Stimulated activated CD8-positive, alpha-beta memory T cell treated with anti-CD3 and anti-CD28 coated beads, Interleukin-12 subunit alpha, Interleukin-12 subunit beta, amount 100 ng/mL, for 24 hours (primary cell): ENCODE results near the gene ANOS1.
A peak's percentile ranks its signal among the peaks of the same experiment; 100 is the strongest.
"Not testable (repeated sequence)": the region's sequence is repeated elsewhere in the genome, so short reads cannot be mapped to it uniquely, and the experiment has no call there.

Experiments
- DNase-seq: peaks from one replicate; pipeline ENCODE4 v3.0.0-alpha.2; 2020; ENCODE audit errors: extremely low read depth

Gene ANOS1, protein sequence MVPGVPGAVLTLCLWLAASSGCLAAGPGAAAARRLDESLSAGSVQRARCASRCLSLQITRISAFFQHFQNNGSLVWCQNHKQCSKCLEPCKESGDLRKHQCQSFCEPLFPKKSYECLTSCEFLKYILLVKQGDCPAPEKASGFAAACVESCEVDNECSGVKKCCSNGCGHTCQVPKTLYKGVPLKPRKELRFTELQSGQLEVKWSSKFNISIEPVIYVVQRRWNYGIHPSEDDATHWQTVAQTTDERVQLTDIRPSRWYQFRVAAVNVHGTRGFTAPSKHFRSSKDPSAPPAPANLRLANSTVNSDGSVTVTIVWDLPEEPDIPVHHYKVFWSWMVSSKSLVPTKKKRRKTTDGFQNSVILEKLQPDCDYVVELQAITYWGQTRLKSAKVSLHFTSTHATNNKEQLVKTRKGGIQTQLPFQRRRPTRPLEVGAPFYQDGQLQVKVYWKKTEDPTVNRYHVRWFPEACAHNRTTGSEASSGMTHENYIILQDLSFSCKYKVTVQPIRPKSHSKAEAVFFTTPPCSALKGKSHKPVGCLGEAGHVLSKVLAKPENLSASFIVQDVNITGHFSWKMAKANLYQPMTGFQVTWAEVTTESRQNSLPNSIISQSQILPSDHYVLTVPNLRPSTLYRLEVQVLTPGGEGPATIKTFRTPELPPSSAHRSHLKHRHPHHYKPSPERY

DNA sequence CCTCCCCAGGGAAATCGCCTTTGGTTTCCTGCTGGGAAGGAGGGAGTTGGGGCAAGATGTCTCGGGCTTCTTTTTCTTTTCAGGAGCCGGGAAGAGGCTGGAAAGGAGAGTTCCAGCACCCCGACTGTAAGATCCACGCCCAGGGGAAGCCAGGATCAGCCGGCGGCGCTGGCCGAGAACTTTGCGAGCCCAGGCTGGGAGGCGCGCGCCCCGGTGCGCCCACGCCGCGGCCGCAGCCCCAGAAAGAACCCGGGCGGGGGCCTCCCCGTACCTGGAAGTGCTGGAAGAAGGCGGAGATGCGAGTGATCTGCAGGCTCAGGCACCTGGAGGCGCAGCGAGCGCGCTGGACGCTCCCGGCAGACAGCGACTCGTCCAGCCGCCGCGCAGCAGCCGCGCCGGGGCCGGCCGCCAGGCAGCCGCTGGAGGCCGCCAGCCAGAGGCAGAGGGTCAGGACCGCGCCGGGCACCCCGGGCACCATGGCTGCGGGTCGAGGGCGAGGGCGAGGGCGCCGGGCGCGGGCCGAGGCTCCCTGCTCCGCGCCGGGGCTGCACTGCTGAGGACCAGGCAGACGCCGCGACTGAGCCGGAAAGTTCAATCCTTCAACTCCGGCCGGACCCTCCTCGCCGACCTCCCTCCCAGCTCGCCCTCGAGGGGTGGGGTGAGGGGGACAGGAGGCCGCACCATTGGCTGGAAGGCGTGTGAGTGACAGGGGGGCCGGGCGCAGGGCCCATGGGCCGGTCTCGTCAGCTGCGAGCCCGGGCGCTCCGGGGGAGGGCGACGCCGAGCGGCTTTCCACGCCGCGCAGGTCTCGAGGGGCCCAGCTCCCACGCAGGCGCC, at the start of gene ANOS1:
Gene ANOS1, minus strand, starts transcription at position 579 of the 837 bp plus-strand sequence. Its CDS starts 101 bp downstream, at position 478.
- no peak for DNase-seq

DNA sequence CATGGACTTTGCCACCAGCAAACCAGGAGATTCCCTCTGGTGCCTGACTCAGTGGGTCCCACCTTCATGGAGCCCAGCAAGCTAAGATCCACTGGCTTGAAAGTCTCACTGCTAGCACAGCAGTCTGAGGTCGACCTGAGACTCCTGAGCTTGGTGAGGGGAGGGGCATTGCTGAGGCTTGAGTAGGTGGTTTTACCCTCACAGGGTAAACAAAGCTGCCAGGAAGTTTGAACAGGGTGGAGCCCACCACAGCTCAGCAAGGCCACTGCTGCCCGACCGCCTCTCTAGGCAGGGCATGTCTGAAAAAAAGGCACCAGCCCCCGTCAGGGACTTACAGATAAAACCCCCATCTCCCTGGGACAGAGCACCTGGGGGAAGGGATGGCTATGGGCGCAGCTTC, 41.2 kb upstream of the ANOS1 start:
- DNase-seq: no peak

DNA sequence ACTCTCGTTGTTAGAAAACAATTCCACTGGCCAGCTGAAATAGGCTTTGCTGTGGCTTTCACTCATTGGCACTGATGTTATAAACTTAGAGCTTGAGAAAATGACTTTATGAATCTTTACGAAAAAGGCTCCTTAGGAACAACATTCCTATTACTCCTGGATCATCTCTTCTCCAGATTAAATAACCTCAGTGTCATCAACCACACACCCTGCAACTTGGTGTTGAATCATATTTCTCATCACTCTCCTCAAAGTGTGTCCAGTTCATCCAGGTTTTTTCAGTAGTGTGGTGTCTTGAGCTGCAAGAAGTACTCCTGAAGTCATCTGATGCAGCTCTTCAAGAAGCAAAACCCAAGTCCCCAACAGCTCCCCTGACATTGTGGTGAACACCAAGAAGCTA, 28.1 kb upstream of the ANOS1 start:
- no peak for DNase-seq

DNA sequence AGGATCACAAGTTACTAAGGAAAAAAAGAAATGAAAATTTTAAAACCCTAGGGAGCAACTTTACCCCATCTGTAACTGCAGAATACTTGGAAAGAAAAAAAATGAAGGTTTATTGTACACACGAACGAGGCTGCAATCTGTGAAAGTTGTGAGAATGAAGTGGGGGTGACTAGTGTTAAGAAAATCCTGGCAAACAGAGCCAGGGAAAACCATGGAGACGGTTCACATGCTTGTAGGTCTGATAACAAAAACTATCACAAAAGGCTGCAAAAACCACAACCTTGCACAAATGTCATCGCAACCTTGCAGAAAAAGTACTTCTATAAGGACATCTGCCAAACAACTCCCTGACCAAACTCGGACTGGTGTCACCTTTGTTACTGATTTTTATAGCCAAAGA, 26.8 kb upstream of the ANOS1 start:
- DNase-seq: not testable (repeated sequence)

DNA sequence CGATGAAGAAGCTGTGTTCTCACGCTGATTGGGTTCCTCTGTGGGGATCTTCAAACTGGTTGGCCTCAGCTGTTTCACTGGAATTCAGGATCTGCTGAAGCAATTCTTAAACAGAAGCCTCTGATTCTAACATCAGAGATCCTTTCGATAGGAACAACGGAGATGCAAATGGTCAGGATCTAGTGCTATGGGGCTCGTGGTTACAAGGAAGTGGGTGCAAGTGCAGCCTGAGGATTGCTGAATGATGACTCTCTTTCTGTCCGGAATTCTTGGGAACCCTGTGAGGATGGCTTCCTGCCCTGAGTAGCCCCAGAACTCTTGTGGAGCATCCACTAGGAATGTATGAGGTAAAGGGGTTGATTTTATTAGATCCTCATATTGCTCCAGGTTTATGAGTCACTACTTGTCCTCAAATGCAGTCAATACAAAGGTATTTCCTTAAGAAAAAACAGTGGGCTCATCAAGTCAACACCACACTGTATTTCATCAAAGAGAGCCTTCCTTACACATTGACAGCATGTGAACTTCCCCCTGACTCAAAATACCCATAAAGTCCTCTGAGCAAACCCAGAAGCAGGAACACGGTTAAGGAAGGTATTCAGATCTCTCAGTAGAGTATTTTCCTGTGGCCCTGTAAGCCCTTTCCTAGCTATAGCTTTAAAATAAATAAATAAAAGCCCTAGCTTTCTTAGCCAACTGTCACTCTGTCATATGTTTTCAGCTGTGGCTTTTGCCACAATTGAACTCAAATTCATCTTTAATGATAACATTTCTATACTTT, 25.9 kb upstream of the ANOS1 start:
- not testable (repeated sequence) for DNase-seq

DNA sequence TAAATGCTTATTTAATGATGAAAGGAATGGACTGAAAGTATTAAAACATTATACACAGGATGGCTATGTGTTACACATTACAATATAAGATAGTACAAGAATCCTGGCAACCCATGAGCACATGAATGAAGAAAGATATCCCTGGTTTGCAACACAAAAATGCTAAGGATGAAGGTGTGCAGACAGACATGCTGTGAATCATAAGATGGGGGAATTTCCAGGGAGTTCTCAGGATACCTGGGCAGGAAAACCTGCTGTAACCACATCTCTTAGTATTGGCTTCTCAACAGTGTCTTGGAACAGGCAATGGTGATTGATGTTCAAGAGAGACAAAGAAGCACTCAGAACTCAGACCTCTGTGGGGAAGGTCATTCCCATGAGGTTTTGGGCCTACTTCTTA, 23.9 kb upstream of the ANOS1 start:
- DNase-seq: no peak

DNA sequence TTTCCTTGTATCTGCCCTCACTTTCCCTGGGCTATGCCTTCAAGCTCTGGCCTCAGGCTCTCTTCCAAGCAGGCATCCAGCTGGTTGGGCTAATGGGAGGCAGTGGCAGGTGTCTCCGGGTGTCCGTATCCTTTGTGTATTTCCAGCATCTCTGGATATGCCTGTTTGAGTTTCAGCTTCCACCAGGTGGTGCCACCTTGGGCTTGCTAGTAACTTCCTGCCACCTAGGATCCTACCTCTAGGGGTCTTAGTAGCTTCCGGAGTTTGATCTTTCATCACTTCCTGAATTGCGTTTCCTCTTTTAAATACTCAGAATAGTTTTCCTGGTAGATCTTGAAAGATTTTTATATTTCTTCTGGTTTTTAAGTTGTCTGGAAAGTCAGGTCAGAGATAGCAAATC, 23.2 kb upstream of the ANOS1 start:
- no peak for DNase-seq

DNA sequence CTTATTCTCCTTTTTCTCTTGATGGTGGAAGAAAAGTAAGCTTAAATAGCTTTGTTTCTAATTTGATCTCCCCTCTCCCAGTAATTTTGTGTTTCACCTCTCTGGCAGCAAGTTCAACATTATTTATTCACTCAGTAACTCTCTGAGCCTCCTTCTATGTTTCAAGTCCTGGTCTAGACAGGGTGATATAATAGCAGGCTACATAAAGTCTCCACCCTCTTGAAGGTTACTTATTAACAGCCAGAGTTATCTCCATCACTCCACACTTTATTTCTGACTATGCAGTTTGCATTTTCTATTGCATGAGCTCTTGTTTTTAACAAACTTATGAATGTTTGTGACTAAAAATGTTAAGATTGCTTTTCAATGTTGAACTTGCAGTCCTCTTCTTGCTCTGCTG, 17.8 kb upstream of the ANOS1 start:
- no peak for DNase-seq

DNA sequence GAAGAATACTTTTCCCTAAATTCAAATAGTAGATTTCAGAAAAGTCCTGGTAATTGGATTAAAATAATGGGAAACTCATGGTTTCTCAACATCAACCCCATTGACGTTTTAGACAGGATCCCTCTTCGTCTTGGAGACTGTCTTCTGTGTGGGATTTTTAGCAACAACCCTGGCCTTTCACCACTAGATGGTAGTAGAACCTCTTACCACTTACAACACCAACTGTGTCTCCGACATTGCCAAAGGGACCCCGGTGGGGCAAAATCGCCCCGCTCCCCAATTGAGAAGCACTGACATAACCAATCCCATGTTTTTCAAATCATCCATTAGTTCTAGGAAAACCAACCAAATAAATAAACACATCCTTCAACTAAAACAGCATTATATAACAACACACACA, 16.9 kb upstream of the ANOS1 start:
- no peak for DNase-seq

DNA sequence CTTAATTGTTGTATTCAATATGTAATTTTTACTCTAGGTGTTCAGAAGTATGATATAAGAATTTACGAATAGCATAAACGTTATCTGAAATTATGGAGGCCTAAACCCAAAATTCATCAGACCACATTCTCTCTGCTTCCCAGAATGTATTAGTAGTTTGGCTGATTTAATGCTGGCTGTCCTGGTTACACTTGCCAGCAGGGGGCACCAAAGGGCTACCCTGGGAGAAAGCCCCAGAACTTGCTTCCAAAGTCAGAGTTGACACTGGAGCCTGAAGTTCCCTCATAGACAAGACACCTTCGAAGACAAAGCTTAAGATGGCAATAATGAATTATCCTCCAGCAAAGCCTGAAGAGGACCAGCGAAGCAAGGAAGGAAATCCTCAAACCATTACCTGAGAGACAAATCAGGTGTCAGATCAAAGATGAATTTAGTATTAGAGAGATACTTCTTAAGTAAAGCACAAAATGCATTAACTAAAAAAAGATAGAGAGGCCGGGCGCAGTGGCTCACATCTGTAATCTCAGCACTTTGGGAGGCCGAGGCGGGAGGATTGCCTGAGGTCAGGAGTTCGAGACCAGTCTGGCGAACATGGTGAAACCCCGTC, 11.3 kb upstream of the ANOS1 start:
- DNase-seq: peak; percentile 11

DNA sequence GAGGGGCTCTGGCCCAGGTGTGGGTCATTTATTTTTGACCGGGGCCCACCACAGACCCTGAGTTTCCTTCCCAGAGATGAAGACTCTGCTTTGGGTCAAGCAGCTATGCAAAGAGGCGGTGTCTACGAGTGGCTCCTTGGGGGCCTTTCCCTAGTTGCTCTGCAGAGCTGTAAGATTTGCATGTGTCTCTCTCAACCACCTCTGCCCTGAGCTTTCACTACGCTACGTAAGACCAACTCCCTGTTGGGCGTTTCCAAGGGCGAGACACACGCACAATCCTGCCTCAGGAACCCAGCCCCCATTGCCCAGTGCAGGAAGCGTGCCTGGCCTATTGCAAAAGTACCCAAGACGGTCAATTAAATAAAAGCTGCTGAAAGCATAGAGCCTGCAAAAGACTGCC, 10.0 kb upstream of the ANOS1 start:
- DNase-seq: no peak

DNA sequence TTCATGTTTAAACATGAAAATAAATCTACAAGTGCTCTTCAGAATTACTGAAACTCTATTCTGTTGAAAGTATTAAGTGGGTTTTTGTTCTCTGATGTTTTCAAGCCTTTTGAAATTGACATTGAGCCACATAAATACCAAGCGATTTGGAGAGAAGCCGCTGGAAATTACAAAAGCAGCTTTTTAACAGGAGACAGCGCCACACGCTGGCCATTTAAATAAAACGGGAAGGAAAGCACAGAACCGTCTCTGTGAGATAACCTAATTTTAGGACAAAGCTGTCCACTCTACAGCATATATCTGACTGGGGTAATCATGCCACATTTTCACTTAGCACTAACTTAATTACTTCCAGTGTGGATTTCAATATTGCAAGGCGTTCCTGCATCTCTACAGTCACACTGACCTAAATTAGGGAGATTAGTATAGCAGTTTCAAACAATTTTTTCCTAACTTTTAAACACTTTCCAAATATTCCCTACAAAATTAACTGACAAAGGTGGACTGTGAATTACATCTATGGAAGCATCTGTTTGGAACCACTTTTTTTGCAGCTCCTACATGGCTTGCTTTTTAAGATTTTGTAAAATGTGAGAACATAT, 6.8 kb upstream of the ANOS1 start:
- no peak for DNase-seq

DNA sequence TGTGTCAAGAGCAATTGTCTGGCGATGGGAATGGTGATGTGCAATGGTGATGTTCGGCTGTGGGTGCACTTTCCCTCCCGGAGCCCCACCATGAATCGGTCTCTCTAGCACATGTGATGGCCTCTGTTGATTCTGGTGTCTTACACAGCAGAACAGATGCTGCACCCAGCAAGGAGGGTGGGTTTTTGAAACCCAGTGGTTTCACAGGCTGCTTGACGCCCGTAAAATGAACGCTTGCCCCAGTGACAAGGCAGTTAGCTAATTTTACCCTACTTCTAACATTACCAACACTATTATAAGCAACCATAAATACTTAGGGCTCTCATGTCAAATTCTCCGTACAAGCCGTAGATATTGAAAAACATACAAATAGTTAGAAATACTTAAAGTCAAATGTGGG, 5.9 kb upstream of the ANOS1 start:
- no peak for DNase-seq

DNA sequence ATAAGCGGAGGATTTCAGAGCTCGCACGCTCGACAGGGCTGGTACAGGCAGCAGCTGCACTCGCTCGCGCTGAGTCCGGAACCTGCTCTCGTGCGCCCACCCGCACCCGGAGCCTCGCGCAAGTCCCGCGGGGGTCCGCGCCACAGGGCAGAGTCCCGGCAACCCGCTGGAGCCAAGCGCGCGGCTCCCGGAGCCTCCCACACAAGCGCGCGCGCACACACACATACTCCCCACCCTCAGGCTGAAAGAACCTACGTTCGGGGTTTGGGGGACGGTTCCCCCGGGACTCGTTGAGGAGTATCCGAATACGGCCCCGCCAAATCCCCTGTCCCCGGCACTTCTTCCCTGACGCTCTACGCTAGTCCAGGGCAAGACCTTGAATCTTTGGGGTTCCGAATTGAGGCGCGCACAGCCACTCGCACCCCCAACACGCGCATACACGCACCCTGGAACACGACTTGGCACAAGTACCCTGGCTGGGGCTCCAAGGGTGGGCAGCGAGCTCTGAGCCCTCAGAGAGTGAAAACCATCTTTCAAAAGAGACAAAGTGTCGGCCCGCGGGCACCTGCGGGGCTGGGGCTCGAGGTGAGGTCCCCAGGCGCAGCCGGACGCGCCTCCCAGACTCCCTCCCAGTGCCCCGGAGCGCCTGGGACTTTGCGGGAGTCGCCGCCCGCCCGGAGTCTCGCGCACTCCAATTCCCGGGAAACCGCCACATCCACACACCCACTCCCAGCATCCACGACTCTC, 952 bp downstream of the ANOS1 start:
- no peak for DNase-seq

DNA sequence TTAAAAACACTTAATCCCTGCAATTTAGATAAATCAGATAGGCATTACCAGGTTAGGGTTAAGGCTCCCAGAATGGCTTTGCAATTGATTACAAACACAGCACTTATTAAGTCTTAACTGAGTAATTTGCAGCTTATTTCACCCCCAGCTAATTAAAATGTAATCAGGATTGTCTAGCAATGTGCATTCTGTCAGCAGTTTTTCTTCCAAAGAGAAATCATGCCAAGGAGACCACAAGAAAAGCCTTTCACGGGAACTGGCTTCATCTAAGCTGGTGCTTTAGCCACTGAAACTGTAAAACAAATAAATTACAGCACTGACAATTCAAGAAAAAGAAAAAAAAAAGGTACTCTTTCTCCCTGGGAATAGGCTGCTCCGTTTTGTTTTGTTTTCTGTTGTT, 2.1 kb downstream of the ANOS1 start:
- DNase-seq: no peak

DNA sequence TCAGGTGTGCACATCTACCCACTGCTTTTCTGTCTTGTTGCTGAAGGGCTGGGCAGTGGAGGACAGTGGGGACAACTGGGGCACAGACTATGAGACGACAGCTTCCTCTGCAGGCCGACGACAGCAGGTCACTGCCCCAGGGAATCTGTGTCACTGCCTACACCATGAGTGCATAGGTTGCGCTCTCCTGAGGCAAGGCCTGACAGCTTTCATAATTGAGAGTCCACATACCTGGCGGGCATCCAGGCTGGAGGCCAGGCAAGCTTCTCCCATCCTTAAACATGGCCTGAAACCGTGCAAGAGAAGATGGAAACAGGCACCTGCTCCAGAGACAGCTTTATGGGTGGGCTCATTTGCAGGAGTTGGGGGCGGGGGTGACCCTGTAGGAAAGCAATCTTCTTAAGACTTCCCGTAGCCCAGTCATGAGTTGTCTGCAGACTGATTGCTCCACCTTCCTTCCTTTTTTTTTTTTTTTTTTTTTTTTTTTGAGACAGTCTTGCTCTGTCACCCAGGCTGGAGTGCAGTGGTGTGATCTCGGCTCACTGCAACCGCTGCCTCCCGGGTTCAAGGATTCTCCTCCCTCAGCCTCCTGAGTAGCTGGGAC, 2.9 kb downstream of the ANOS1 start:
- no peak for DNase-seq

DNA sequence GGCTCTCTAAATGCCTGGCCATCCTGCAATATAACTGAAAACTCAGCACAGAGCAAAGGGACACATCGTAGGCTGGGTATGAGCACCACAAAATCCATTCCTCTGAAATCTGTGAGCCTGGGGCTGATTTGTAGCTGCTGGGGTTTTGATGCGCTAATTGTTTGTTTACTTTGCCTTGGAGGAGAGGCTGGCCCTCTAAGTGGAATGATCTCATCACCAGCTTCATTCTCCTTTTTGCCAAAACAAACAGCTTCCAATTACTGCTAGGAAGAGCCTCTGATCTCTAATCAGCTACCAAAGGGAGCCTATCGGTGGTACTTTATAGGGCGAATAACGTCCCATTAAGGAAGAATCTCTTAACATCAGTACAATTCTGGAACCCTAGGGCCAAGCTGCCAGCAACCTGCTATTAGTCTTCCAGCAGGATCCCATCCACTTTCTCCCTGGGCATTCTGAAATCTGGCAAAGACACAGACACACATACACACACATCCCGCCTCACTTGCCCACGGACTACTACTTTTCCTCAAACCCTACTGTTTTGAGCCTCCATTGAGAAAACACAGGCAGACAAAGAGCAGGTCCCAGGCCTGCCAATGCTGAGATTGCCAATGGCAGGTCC, 5.8 kb downstream of the ANOS1 start:
- DNase-seq: no peak

DNA sequence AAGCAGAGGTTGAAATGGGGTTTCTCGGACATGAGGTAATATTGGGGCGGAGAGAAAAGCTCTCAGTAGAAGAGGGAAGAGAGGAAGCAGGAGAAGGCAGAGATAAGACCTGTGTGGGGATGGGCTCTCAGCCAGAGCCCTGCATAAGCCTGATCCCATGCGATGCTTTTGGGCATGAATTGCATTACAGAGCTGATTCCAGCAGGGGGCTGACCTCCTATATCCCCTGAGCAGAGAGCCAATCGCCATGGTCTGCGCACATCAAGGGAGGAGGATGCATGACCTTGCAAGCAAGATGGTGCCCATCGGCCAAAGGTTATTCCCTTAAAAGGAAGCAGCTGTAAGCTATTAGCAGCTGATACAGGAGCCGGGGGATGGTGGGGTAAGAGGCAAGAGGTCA, 7.6 kb downstream of the ANOS1 start:
- no peak for DNase-seq

DNA sequence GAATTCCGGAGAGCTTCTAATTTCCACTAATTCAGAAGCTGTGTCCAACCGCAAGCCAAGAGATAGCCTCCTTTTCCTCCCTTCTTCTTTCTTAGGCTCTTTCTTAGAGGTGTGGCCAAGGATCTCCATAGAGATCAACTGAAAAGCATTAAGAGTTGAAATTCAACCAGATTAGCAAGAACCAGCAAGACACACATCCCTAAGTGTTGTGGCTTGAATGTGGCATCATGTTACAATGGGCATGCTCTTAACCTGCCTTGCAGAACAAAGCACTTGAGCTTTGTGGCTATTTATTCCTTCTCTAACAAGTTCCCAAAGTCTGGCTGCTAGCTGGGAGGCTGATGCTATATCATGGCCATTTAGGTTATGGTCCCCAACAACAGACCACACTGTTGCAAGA, 10.4 kb downstream of the ANOS1 start:
- DNase-seq: no peak
